ENCODE data around the gene SIGLEC8.
"Not testable (repeated sequence)": the region's sequence is repeated elsewhere in the genome, so short reads cannot be mapped to it uniquely, and the experiment has no call there.

SIGLEC8 gene

DNA sequence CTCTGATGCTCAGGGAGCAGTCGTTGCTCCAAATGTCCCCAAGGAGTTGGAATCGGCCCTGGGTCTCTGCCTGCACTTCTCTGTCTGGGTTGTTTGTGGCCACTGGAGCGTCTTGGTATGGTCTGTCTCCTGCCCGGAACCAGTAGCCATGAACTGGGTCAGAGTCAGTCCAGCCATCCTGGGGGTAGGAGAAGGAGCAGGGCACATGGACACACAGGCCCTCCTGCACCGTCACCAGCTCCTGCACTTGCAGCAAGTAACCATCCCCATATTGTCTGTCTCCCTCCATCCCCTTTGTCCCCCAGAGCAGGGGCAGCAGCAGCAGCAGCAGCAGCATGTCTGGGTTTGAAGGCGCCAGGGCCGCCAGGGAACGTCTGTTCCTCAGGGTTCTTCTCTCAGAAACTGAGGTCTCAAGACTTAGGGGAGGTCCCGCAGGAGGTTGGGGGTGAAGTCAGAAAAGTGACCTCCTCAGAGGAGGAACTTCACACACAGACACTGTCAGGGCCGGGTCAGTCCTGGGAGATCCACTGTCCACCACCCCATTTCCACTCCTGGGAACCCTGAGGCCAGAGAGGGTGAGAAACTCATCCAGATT, at the start of gene SIGLEC8:
Gene SIGLEC8, minus strand, starts transcription at position 404 of the 595 bp plus-strand sequence. Its CDS starts 67 bp downstream, at position 337.
- in situ Hi-C loops (cut with MboI; ENCODE audit: low sequenced_read_pairs): no loop called here

DNA sequence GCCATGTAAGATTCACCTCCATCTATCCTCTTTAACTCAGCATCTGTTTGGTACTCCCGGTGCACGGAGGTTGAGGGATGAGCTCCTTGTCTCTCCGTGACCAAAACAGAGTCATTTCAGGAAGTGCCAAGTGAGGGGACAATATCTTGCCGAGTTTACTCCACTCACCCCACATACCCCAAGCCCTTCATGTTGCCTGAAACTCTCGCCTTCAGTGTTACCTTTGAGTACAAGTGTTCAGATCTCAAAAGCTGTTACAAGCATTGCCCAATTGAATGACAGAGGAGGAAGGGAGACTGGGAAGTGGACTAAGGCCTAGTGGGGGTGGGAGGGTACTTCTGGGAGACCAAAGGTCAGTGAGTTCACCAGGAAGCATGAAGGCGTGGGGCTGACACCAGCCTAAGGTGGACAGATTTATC, 49.4 kb upstream of the SIGLEC8 start:
- in situ Hi-C loops (cut with MboI; ENCODE audit: low sequenced_read_pairs): no loop called here

DNA sequence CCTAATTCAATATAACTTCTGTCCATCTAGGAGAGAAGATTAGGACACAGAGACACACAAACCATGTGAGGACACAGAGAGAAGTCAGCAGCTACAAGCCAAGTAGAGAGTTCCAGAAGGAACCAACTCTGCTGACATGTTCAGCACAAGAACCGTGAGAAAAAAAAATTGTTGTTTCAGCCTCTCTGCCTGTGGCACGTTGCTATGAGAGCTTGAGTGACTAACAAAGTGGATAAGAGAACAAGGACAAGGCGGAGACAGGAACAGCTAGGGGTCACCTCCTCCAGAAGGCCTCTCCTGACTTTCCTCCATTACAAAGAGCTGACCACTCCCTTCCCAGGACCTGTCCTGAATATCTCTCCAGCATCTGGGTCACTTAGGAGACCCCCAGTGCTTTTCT, 48.9 kb upstream of the SIGLEC8 start:
- in situ Hi-C loops (cut with MboI; ENCODE audit: low sequenced_read_pairs): no loop called here

DNA sequence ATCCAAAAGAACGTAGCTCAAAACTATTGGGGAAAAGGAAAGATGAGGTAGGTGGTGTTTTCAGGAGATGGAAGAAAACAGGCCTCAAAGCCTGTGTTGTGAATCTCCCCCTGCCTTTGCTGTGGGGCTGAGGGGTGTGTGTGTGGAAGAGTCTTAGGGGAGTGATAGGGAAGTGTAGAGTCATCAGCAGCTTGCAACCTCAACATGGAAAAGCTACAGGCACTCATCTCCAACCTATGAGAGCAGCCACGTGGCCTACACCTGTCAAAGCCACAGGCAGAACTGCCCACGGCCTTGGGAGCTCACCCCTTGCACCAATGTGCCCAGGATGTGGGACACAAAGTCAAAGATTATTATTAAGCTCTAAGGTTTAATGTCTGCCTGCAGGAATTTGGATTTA, 47.6 kb upstream of the SIGLEC8 start:
- in situ Hi-C loops (cut with MboI; ENCODE audit: low sequenced_read_pairs): no loop called here

DNA sequence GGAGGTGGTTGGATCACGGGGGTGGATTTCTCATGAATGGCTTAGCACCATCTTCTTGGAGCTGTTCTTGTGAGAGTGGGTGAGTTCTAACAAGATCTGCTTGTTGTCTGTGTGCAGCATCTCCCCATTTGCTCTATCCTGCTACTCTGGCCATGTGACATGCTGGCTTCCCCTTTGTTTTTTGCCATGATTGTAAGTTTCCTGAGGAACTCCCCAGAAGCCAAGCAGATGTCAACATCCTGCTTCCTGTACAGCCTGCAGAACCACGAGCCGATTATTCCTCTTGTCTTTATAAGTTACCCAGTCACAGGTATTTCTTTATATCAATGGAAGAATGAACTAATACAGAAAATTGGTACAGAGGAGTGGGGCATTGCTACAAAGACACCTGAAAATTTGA, 45.6 kb upstream of the SIGLEC8 start:
- in situ Hi-C loops (cut with MboI; ENCODE audit: low sequenced_read_pairs): no loop called here

DNA sequence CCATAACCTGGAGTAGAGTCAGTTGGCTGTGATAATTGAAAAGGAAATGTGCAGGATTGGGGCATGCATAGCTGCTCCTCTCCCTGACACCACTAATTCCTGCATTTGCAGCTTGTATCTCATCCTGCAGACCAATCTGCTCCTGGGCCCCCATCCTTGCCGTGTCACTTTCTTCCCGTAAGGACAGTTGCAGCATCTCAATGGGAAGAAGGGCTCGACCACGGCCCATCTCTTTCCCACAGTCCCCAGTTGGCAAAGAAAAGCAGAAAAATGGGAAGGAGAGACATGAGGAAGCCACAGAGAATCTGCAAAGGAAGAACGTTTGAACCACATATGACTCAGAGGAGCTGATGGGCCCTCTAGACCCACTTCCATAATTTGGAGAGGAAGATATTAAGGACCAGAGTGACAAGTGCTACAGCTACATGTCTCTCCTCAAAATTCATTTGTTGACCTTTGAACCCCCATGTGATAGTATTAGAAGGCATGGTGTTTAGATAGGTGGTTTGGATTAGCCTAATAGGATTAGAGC, 45.1 kb upstream of the SIGLEC8 start:
- in situ Hi-C loops (cut with MboI; ENCODE audit: low sequenced_read_pairs): no loop called here

DNA sequence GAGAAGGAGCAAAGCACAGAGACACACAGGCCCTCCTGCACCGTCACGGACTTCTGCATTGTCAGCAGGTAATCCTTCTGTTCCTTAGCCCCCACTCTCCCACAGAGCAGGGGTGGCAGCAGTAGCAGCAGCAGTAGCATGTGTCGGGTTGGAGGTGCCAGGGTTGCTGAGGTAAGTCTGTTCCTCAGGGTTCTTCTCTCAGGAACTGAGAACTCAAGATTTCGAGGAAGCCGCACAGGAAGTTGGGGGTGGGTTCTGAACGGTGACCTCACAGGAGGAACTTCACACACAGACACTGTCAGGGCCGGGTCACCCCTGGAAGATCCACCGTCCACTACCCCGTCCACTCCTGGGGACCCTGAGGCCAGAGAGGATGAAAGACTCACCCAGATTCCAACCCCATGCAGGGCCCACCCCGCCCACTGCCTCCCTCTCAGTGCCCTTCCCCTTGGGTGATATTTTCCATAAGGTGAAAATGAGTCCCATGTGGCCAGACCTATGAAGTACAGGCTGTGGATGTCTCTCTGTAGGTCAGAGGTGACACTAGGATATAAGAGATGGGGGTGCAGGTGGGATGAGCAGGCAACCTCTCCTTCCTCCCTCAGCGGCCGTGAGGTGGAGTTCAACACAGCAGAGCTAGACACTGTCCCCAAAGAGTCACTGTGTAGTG, 43.5 kb upstream of the SIGLEC8 start, which contains the start of gene SIGLEC12:
Gene SIGLEC12, minus strand, starts transcription at position 207 of the 670 bp plus-strand sequence. Its CDS starts 67 bp downstream, at position 140.
- in situ Hi-C loops (cut with MboI; ENCODE audit: low sequenced_read_pairs): no loop called here

DNA sequence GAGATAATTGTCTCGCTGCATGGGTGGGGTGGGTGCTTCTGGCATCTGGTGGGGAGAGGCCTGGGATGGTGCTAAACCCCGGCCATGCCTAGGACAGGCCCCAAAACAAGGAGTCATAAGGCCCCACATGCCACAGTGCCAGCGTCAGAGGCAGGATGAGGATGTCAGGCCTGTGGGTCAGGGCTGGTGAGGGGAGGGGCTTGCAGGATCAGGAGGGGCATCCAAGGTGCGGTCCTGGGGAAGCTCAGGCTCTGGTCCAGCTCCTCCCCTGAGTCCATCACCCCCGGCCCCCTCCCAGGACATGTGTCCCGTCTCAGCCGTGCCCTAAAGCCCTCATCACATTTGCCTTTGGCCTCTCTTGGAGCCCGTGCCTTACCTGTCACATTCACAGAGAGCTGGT, 42.7 kb upstream of the SIGLEC8 start:
- in situ Hi-C loops (cut with MboI; ENCODE audit: low sequenced_read_pairs): not testable (repeated sequence)

DNA sequence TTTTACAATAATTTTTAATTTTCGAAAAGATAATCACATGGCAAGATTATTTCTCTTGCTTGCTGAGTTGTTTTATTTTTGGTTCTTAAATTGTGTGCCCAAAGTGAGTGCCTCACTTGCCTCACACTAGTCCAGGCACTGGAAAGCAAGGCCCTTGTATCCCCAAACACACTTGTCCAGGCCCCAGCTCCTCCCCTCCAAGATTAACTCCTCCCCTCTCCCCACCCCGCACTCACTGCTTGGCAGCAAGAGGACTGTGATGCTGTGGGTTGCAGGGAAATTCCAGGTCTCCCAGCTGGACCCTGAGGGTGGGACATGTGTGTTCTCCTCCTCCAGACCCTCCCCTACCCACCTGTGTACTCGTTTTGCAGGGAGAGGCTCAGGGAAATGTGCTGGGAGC, 39.4 kb upstream of the SIGLEC8 start:
- in situ Hi-C loops (cut with MboI; ENCODE audit: low sequenced_read_pairs): no loop called here

DNA sequence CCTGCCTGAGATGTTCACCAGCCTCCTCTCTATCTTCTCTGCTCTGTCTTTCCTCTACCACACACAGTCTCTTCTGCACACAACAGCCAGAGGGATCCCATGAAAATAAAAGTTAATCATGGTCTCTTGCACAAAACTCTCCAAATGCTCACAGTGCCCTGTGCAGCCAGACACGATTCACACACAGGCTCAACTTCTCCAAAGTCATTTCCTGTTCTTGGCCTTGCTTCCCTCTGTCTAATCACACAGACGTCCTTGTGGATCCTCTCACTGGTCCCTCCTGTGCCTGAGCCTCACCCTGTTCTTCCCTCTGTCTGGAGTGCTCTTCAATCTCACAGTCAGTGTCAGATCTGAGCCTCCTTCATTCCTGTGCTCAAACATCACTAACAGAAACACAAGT, 35.5 kb upstream of the SIGLEC8 start:
- in situ Hi-C loops (cut with MboI; ENCODE audit: low sequenced_read_pairs): no loop called here

DNA sequence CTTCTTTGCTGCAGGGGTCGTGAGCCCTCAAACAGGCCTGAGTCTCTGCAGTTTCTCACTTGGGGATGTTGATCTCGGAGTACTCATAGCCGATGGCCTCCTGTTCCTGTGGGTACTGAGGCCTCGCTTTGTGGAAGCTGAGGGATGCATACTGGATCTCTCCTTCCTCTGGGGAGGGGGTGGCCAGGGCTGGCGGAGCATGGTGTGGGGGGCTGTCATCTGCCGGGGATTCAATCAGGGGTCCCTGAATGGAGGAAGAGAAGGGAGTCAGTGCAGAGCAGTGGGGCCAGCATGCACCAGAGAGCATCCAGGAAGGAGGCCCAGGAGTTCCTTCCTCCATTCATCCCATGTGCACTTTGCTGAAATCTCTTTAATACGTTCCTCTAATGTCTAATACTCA, 33.3 kb upstream of the SIGLEC8 start:
- in situ Hi-C loops (cut with MboI; ENCODE audit: low sequenced_read_pairs): no loop called here

DNA sequence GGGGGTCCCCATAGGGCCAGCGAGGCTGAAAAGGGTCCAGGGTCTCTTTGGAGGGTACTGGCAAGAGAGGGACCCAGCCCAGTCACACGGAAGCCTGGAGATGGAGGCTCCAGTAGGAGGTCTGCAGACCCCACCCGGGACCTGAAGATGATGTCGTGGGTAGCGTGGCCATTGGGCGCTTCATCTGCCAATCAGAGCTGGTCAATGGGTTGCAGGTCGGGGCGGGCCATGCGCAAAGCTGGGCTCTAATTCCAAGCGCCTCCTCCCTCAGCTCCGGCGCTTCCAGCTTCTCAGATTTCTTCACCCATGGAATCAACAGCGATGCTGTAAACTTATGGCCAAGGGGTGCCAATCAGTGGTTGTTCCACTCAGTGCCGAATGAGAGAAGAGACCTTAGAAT, 32.4 kb upstream of the SIGLEC8 start:
- in situ Hi-C loops (cut with MboI; ENCODE audit: low sequenced_read_pairs): no loop called here

DNA sequence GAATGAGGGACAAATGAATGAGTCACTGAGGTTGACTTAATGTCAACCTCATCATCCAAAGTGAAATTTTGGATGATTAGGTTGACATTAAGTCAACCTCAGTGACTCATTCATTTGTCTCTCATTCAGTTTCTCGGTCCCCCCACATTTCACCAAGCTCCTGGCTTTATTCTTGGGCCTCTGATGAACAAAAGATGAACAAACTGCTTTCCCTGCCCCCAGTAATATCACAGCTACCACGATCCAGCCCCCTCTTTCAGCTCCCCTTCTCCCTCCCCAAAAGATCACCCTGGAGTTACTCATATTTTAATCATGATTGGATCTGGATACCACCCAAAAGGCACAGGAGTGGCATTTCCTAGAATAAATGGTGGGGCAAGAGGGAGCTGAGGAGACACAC, 30.9 kb upstream of the SIGLEC8 start:
- in situ Hi-C loops (cut with MboI; ENCODE audit: low sequenced_read_pairs): no loop called here

DNA sequence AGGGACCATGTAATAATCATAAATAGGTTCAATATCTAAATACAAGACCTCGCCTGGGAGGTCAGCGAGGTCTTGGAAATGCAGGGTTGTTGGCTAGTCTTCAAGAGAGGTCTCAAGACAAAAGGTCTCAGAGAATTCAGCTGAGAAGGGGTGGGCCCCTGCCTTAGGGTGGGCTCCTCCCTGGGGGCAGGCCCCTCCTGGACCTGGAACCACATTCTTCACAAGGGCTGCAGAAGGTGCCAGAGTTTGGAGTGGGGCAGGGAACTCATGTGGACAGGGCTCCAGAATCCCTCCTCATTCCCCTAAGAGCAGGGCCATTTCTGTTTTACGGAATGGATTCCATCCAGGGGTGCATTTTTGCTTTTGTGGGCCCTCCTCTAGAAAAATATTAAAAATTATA, 30.2 kb upstream of the SIGLEC8 start:
- in situ Hi-C loops (cut with MboI; ENCODE audit: low sequenced_read_pairs): no loop called here

DNA sequence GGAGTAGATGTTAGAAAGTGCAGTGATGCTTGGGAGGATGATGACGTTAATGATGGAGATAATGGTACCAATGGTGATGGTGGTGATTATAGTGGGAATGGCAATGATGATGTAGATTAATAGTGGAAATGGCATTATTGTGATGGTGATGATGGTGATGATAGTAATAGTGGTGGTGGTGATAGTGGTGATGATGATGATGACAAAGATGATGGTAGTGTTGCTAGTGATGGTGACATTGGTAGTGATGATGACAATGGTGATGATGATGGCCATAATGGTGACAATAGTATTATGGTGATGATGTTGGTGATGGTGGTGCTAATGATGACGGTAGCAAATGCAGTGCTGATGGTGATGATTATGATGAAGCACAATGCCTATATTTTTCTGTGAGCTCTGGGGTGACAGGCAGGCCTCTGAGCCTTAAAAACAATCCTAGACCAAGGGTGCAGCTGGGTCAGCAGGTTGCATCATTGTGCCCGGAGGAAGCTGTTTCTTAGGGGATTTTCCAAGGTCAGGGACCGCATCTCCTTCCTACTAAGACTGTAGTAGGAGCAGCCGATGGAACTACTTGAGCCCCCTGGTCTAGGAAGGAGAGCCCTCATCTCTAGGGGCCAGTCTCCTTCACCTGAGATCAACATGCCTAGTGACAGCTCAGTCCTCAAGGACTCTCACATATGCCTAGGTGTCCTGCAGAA, 27.9 kb upstream of the SIGLEC8 start:
- in situ Hi-C loops (cut with MboI; ENCODE audit: low sequenced_read_pairs): no loop called here

DNA sequence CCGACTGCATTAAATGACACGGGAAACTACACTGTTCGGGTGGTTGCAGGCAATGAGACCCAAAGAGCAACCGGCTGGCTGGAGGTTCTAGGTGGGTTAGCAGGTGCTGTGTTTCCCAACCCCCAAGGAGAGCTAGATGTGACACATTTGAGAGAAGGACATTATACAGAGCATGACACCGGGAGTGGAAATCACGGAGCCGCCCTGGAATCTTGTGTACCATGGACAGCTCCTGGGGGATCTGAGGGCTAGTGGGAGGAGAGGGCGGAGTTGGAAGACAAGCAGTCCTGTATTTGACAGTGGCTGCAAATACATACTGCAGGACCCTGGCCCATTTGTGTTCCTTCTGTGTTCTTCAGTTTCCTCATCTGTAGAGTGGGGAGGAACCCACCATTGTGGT, 22.3 kb upstream of the SIGLEC8 start:
- in situ Hi-C loops (cut with MboI; ENCODE audit: low sequenced_read_pairs): no loop called here

DNA sequence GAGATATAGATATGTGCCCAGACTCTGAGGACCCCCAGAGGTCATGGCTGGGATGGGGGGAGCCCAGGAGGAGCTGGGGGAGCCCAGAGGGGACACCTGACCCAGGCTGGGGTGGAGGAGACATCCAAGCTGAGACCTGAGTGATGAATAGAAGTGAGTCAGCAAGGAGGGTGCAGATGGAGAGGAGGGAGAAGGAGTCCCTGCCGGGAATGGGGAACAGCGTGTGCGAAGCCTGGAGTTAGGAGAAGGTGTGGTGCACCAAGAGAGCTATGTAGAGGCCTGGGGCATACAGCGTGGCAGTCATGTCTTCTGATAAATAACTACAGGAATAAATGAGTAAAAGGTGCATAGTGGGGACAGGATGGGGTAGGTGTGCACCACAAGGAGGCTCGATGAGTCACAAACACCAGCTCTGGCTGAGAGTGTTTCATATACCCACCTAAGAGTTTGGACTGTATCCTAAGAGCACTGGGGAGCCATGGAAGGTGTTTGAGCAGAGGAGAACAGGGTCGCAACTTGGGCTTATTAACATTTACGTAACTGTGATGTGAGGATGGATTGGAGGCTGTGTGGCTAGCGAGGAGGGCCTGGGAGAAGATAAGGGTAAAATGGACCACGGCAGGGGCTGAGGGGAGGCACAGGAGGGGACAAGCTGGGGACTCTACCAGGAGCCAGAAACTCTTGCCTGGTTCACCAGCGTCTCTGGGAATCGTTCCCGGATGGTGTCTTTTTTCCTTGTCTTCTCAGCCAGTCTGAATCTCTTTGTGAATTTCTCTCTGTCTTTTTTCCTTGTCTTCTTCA, 21.5 kb upstream of the SIGLEC8 start:
- in situ Hi-C loops (cut with MboI; ENCODE audit: low sequenced_read_pairs): no loop called here

DNA sequence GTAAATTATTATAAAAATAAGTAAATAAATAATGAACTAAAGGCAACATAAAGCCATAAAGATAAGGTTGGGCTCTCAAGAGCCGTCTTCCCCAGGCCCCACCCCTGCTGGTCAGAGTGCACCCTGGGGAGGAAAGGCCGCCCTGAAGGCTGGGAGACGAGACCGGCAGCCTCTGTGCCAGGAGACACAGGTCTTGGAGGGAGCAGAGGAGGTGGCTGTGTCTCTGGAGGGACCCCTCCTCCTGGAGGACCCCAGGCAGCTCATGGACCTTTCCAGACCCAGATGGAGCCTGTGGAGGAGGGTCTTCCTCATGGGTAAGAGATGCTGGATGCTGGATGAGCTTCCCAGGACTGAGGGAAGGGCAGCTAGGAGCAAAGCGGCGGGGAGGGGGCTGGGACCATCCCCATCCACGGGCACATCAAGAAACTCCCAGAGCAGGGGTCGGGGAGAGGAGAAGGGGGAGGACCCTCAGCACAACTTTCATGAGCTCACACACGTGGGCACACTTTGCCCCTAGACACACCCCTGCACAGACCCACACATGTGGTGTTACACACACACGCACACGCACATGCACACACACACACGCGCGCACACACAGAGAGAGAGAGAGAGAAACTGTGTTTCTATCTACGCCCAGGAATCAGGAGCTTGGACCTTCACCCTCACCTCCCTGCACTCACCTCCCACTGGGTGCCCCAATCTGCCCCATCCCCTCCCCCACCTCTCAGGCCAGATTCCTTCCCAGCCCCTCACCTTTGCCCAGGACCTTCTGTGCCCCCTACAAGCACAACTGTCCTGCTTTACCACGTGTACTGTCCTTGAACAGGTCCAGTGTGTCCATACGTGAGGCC, 20.4 kb upstream of the SIGLEC8 start, which contains the start of gene CEACAM18:
Gene CEACAM18, plus strand, starts transcription at position 159 of the 854 bp plus-strand sequence.
- in situ Hi-C loops (cut with MboI; ENCODE audit: low sequenced_read_pairs): no loop called here

DNA sequence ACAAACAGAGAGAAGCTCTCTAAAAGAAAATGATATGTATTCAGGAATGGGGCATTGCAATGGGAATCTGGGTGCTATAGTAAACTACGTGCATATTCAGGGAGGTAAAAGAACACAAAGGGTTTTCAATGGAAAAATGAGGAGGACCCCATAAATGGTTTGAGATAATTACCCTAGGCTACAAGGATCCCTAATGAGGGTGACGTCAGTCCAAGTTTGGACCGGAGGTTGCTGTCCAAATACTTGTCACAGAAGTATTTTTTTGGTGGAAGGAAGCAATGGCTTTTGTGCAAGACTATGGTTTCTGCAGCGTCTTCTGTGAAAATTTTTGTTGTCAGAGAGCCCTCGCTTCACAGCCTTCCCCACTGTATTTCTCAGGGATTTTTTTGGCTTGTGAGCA, 19.1 kb upstream of the SIGLEC8 start:
- in situ Hi-C loops (cut with MboI; ENCODE audit: low sequenced_read_pairs): no loop called here

DNA sequence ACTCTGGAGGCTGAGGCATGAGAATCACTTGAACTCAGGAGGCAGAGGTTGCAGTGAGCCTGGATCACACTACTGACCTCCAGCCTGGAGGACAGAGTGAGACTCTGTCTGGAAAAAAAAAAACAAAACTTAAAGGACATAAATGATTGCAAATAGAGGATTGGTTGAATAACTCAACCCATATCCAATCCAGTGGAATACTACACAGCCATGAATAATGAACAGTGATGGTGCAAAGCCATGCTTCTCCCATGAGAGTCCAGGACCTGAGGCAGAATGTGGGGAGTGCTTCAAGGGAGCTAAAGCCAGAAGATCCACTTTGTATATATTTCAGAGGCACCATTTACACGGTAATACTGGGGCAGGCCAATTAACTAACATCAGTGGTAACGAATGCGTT, 17.9 kb upstream of the SIGLEC8 start:
- in situ Hi-C loops (cut with MboI; ENCODE audit: low sequenced_read_pairs): no loop called here
